Measurements from ENCODE around the gene MEOX1. TPM values are rescaled to one million over a fixed set of nuclear protein-coding genes. Genes with fewer than 3 reads are reported as not detected.

MEOX1 gene
- total RNA-seq (2021) (0.25 and 0.72 TPM in 2 replicates), Bru-seq, nascent RNA (percentile 19 among the genes with signal in this experiment), BruChase-seq, experiment 1, labeled RNA remaining after a 2-hour chase (percentile 9 among the genes with signal in this experiment), BruChase-seq, experiment 2, labeled RNA remaining after a 6-hour chase (percentile 16 among the genes with signal in this experiment)
- long read RNA-seq, partial matches to known transcripts = 0 of 1 reads
- long read RNA-seq, other reads (novel, unspliced or antisense) = 1 of 1 reads

DNA sequence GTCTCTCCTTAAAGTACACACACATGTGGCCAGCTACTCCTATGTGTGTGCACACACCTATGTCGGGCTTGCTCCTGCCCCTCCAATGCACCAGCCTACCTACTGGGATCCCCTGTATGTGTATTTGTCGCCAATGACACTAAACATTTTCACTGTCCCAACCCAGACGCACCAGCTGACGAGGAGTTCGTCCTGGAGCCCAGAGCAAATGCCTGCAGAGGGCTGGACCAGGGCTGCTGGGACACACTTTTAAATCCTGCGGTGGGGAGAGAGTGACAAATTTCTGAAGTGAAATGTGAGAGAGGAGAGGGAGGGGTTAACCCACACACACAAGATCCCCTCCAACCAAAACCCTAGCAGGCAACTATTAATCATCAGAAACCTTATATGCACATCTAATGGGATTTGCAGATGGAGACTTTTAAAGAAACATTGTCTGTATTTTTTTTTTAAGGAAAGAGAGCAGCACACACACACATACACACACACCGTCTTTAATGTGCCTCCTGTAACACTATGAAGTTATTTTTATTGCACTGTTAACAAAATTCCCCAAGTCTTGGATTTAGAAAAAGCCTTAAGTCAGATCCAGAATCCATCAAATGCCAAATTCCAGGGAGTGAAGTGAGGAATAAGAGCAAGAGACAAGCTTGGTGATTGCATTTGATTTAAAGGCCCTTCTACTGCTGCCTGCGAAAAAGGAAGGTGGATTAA lies at the start of gene MEOX1:
TSS of gene MEOX1 (minus strand) at position 224 of the 714 bp plus-strand sequence. CDS start 388 bp downstream, outside the sequence.
- TF ChIP-seq, protein P1, sequence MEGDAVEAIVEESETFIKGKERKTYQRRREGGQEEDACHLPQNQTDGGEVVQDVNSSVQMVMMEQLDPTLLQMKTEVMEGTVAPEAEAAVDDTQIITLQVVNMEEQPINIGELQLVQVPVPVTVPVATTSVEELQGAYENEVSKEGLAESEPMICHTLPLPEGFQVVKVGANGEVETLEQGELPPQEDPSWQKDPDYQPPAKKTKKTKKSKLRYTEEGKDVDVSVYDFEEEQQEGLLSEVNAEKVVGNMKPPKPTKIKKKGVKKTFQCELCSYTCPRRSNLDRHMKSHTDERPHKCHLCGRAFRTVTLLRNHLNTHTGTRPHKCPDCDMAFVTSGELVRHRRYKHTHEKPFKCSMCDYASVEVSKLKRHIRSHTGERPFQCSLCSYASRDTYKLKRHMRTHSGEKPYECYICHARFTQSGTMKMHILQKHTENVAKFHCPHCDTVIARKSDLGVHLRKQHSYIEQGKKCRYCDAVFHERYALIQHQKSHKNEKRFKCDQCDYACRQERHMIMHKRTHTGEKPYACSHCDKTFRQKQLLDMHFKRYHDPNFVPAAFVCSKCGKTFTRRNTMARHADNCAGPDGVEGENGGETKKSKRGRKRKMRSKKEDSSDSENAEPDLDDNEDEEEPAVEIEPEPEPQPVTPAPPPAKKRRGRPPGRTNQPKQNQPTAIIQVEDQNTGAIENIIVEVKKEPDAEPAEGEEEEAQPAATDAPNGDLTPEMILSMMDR (conservative IDR thresholded peaks at IDR 0.05) = no peak
- no peak for TF ChIP-seq EZH2 (IDR thresholded peaks at IDR 0.05; ENCODE audit: low read depth)
- ChIA-PET CTCF (no interaction called here), POLR2A (ENCODE audit: unreplicated experiment) (no interaction called here)
- Histone ChIP-seq H3K79me2 (ENCODE audit: low read depth) (no peaks in the 10 kb centered on the region), H3K4me3 (no peak within 1 kb of the TSS), H3K4me2 (peak within 1 kb of the TSS; percentile 39), H3F3A (ENCODE audit: insufficient read depth, low read depth) (peaks cover 8% of the 10 kb centered on the region), H3K9me2 (ENCODE audit: insufficient read depth) (no peaks in the 10 kb centered on the region), H3K4me1 (replicated peaks; ENCODE audit: insufficient read depth) (peaks cover 11% of the 10 kb centered on the region; the same call in 1 of the 2 replicates), H3K36me3 (ENCODE audit: low read depth) (no peaks in the 10 kb centered on the region), H3K27ac (no peak within 1 kb of the TSS), H4K20me1 (ENCODE audit: insufficient read depth) (no peaks in the 10 kb centered on the region), H3K27me3 (ENCODE audit: insufficient read depth, low read depth) (no peaks in the 10 kb centered on the region), H2AFZ (no peak within 1 kb of the TSS), H3K9me3 (ENCODE audit: insufficient read depth, low read depth) (no peaks in the 10 kb centered on the region)
- intact Hi-C loops (cut with micrococcal nuclease; ENCODE audit: unreplicated experiment) = no loop called here
- peak; percentile 50 to 63 for DNase-seq
- BruUV-seq (replicated peaks) = no TSS peak

DNA sequence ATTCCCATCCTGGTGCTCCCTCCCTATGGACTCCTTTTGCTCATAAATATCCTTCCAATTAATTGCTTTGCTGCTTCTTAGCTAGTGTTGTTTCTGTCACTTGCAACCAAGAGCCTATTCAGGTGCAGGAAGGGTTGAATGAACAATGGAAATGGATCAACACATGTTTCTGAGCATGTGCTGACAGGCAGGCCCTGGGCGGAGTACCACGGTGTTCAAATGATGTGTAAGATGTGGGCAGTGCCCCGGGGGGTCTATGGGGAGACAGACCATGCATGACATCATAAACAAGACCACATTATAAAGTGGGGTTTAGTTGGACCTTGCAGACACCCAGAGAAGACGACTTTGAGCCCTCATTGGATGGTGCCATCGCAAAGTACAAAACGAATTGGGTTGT lies 48.4 kb upstream of the MEOX1 start:
- no peaks in the 10 kb centered on the region for H3K79me2 ChIP-seq (ENCODE audit: low read depth)
- no peak overlapping the region for H2AFZ ChIP-seq
- H3K27me3 ChIP-seq (ENCODE audit: insufficient read depth, low read depth) = no peaks in the 10 kb centered on the region
- intact Hi-C loops (cut with micrococcal nuclease; ENCODE audit: unreplicated experiment) = no loop called here
- ChIA-PET POLR2A (ENCODE audit: unreplicated experiment) (no interaction called here), CTCF (no interaction called here)
- no peak overlapping the region for H3K4me3 ChIP-seq
- DNase-seq = no peak
- H3K27ac ChIP-seq = no peak overlapping the region
- no peak overlapping the region for H3K4me2 ChIP-seq
- no peaks in the 10 kb centered on the region for H3K9me3 ChIP-seq (ENCODE audit: insufficient read depth, low read depth)
- BruUV-seq (replicated peaks) = no TSS peak
- H3K4me1 ChIP-seq (replicated peaks; ENCODE audit: insufficient read depth) = peaks cover 15% of the 10 kb centered on the region
- TF ChIP-seq EZH2 (IDR thresholded peaks at IDR 0.05; ENCODE audit: low read depth) = no peak
- TF ChIP-seq, protein P1 (conservative IDR thresholded peaks at IDR 0.05) = no peak
- no peaks in the 10 kb centered on the region for H3K9me2 ChIP-seq (ENCODE audit: insufficient read depth)
- H3F3A ChIP-seq (ENCODE audit: insufficient read depth, low read depth) = peaks cover 7% of the 10 kb centered on the region
- H4K20me1 ChIP-seq (ENCODE audit: insufficient read depth) = no peaks in the 10 kb centered on the region
- H3K36me3 ChIP-seq (ENCODE audit: low read depth) = no peaks in the 10 kb centered on the region

DNA sequence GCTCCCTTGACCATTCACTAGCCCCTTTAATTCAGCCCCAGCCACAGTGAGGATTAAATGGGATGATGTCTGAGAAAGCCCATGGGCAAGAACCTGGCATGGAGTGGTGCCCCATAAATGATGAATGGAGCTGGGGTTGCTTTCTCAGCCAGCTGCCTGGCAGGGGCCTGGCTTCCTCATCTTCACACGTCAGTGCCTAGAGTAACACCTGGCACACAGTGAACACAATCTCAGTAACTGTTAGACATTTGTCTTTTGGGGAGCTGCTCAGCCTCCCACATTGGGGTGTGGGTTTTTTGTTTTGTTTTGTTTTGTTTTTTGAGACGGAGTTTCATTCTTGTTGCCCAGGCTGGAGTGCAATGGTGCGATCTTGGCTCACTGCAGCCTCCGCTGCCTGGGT lies 47.5 kb upstream of the MEOX1 start:
- POLR2A ChIA-PET (ENCODE audit: unreplicated experiment) = no interaction called here
- H3K4me3 ChIP-seq = no peak overlapping the region

More for the DNA sequence above, 47.5 kb upstream of the MEOX1 start:
- no peaks in the 10 kb centered on the region for H3K36me3 ChIP-seq (ENCODE audit: low read depth)
- H3K4me1 ChIP-seq (replicated peaks; ENCODE audit: insufficient read depth) = peaks cover 9% of the 10 kb centered on the region
- CTCF ChIA-PET = no interaction called here
- H4K20me1 ChIP-seq (ENCODE audit: insufficient read depth) = no peaks in the 10 kb centered on the region
- H2AFZ ChIP-seq = no peak overlapping the region
- no peak for TF ChIP-seq EZH2 (IDR thresholded peaks at IDR 0.05; ENCODE audit: low read depth)
- TF ChIP-seq, protein P1 (conservative IDR thresholded peaks at IDR 0.05) = no peak
- no peak overlapping the region for H3K4me2 ChIP-seq
- H3K9me2 ChIP-seq (ENCODE audit: insufficient read depth) = no peaks in the 10 kb centered on the region
- intact Hi-C loops (cut with micrococcal nuclease; ENCODE audit: unreplicated experiment) = no loop called here
- no peak for DNase-seq
- no peaks in the 10 kb centered on the region for H3K27me3 ChIP-seq (ENCODE audit: insufficient read depth, low read depth)
- H3K9me3 ChIP-seq (ENCODE audit: insufficient read depth, low read depth) = no peaks in the 10 kb centered on the region
- H3K79me2 ChIP-seq (ENCODE audit: low read depth) = no peaks in the 10 kb centered on the region
- H3K27ac ChIP-seq = no peak overlapping the region
- peaks cover under 1% of the 10 kb centered on the region for H3F3A ChIP-seq (ENCODE audit: insufficient read depth, low read depth)
- no TSS peak for BruUV-seq (replicated peaks)
